GM23248 (cell line): ENCODE data around the gene DLG2.

Experiments
- EZH2 ChIP-seq: fragments of 200-600 bp; sonication (generic); IDR thresholded peaks from 2 replicates; pipeline ENCODE4 v1.6.1; 2018; ENCODE audit warnings: antibody characterized with exemption, mild to moderate bottlenecking; ENCODE audit not compliant: insufficient read depth, poor library complexity, severe bottlenecking
- EZH2phosphoT487 ChIP-seq: fragments of 200-600 bp; sonication (generic); IDR thresholded peaks from 2 replicates; pipeline ENCODE4 v1.6.1; 2018; ENCODE audit warnings: antibody characterized with exemption, moderate library complexity, mild to moderate bottlenecking, low read depth; ENCODE audit not compliant: insufficient read depth

- TF ChIP-seq EZH2phosphoT487 = no peak
- TF ChIP-seq EZH2 = no peak
Measured at GRCh38 chr11:84024266-84024665, 1602.9 kb downstream of the DLG2 start.
